Endothelial cell of hepatic sinusoid (primary cell): ENCODE results near the gene SRSF4.

ENCODE experiments used
- in situ Hi-C: cut with HindIII; loops from 2 replicates; pipeline ENCODE4 v1.10.0; 2017; ENCODE audit warnings: low sequenced_read_pairs

Gene SRSF4

DNA sequence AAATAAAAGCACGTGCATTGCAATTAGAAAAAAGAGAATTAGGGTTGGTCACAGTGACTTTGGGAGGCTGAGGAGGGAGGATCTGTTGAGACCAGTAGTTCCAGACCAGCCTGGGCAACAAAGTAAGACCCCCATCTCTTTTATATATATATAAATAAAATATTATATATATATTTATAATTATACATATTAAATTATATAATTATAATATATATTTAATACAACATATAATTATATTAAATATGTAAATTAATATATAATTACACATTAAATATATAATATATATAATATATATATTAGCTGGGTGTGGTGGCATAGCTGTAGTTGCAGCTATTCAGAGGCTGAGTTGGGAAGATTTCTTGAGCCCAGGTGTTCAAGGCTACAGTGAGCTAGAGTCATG lies 81.2 kb downstream of the SRSF4 start:
- in situ Hi-C loops: loop anchor here (5.0 kb wide), 2 partner anchors 38 to 97 kb away; no protein-coding TSS in a partner anchor

DNA sequence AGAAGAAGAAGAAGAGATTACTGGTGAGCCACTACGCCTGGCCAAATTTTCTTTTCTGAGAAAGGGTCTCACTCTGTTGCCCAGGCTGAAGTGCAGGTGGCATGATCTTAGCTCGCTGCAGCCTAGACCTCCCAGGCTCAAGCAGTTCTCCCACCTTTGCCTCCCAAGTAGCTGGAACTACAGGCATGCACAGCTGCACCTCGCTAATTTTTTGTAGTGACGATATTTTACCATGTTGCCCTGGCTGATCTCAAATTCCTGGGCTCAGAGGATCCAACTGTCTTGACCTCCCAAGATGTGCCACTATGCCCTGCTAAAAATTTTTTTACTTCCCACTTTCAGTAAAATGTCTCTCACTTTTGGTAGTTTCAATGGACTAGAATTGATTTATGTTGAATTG lies 82.4 kb downstream of the SRSF4 start:
- in situ Hi-C loops: no loop called here
